AG09309 (cell line): ENCODE measurements around the gene STK31.
"Not testable (repeated sequence)": the region's sequence is repeated elsewhere in the genome, so short reads cannot be mapped to it uniquely, and the experiment has no call there.

Experiments
- DNase-seq: peaks from one replicate; pipeline ENCODE4 v3.0.0-alpha.2; 2010; ENCODE audit warnings: low read depth
- H3K4me3 ChIP-seq: 2 replicates; pipeline ENCODE4 v1.5.1; 2011; ENCODE audit warnings: mild to moderate bottlenecking, low read depth, low read length, moderate library complexity; ENCODE audit not compliant: control insufficient read depth
- CTCF ChIP-seq: IDR thresholded peaks from 2 replicates; pipeline ENCODE4 v1.5.1; 2011; ENCODE audit warnings: mild to moderate bottlenecking, low read depth, low read length, inconsistent platforms; ENCODE audit not compliant: insufficient read depth, control insufficient read depth; ENCODE audit errors: missing control alignments

Gene STK31

GRCh38 chr7:23680414-23681405, 29.3 kb upstream of the STK31 start:
- DNase-seq = no peak
- TF ChIP-seq CTCF = no peak
- peak overlapping the region; percentile 39 for H3K4me3 ChIP-seq

- H3K4me3 ChIP-seq, DNase-seq: not testable (repeated sequence)
Observed at GRCh38 chr7:23684041-23684440, 26.0 kb upstream of the STK31 start.

- no peak overlapping the region for H3K4me3 ChIP-seq
- DNase-seq = no peak
- TF ChIP-seq CTCF = no peak
Observed at GRCh38 chr7:23685731-23686130, 24.3 kb upstream of the STK31 start.

GRCh38 chr7:23687011-23687410, 23.0 kb upstream of the STK31 start:
- no peak for TF ChIP-seq CTCF
- DNase-seq = no peak
- no peak overlapping the region for H3K4me3 ChIP-seq

GRCh38 chr7:23689165-23689564, 20.9 kb upstream of the STK31 start:
- no peak for DNase-seq
- no peak overlapping the region for H3K4me3 ChIP-seq
- no peak for TF ChIP-seq CTCF

- DNase-seq = no peak
- H3K4me3 ChIP-seq = no peak overlapping the region
- TF ChIP-seq CTCF = no peak
Observed at GRCh38 chr7:23691320-23691719, 18.7 kb upstream of the STK31 start.

- H3K4me3 ChIP-seq = no peak overlapping the region
- no peak for DNase-seq
- no peak for TF ChIP-seq CTCF
Observed at GRCh38 chr7:23693224-23693623, 16.8 kb upstream of the STK31 start.
